GM18867 (cell line): ENCODE measurements around the gene NFIB.

Experiments
- ATAC-seq: cut with Tn5 transposase; IDR thresholded peaks from one replicate; pipeline ENCODE4 v1.9.1; 2021; ENCODE audit warnings: mild to moderate bottlenecking, moderate library complexity; ENCODE audit not compliant: unreplicated experiment

The NFIB gene

GRCh38 chr9:14084867-14085266, 229.1 kb downstream of the NFIB start:
- ATAC-seq, result no peak

- no peak for ATAC-seq
These were observed 230.6 kb downstream of the NFIB start for GRCh38 chr9:14083366-14083765.

GRCh38 chr9:14082732-14083131, 231.2 kb downstream of the NFIB start:
- ATAC-seq, result no peak

- no peak for ATAC-seq
These were observed 232.2 kb downstream of the NFIB start for GRCh38 chr9:14081745-14082144.

- ATAC-seq, result no peak
These were observed 232.9 kb downstream of the NFIB start for GRCh38 chr9:14080959-14081542.

GRCh38 chr9:14079440-14079839, 234.5 kb downstream of the NFIB start:
- no peak for ATAC-seq

- ATAC-seq, result no peak
These were observed 236.3 kb downstream of the NFIB start for GRCh38 chr9:14077672-14078071.

- ATAC-seq, result no peak
These were observed 238.7 kb downstream of the NFIB start for GRCh38 chr9:14075218-14075617.

GRCh38 chr9:14072850-14073249, 241.1 kb downstream of the NFIB start:
- ATAC-seq, result no peak

- no peak for ATAC-seq
These were observed 242.5 kb downstream of the NFIB start for GRCh38 chr9:14071484-14071883.

- no peak for ATAC-seq
These were observed 245.3 kb downstream of the NFIB start for GRCh38 chr9:14068690-14069089.

- no peak for ATAC-seq
These were observed 247.1 kb downstream of the NFIB start for GRCh38 chr9:14066831-14067230.

- no peak for ATAC-seq
These were observed 247.9 kb downstream of the NFIB start for GRCh38 chr9:14066032-14066431.

GRCh38 chr9:14064940-14065339, 249.0 kb downstream of the NFIB start:
- no peak for ATAC-seq

GRCh38 chr9:14063756-14064155, 250.2 kb downstream of the NFIB start:
- no peak for ATAC-seq

- no peak for ATAC-seq
These were observed 251.2 kb downstream of the NFIB start for GRCh38 chr9:14062586-14063221.

- ATAC-seq, result no peak
These were observed 251.9 kb downstream of the NFIB start for GRCh38 chr9:14061936-14062585.

- ATAC-seq, result no peak
These were observed 255.6 kb downstream of the NFIB start for GRCh38 chr9:14058325-14058688.

GRCh38 chr9:14057368-14058324, 256.3 kb downstream of the NFIB start:
- ATAC-seq, result no peak

GRCh38 chr9:14056316-14056861, 257.6 kb downstream of the NFIB start:
- no peak for ATAC-seq

- no peak for ATAC-seq
These were observed 259.8 kb downstream of the NFIB start for GRCh38 chr9:14054096-14054495.
